GM19099 (cell line): Measurements from ENCODE around the gene BCAR3.

ENCODE experiments used
- POLR2A ChIP-seq: IDR thresholded peaks from 3 replicates; pipeline ENCODE4 v1.6.1; 2011; ENCODE audit warnings: low read depth; ENCODE audit not compliant: insufficient read length; ENCODE audit errors: extremely low read depth

The BCAR3 gene

DNA sequence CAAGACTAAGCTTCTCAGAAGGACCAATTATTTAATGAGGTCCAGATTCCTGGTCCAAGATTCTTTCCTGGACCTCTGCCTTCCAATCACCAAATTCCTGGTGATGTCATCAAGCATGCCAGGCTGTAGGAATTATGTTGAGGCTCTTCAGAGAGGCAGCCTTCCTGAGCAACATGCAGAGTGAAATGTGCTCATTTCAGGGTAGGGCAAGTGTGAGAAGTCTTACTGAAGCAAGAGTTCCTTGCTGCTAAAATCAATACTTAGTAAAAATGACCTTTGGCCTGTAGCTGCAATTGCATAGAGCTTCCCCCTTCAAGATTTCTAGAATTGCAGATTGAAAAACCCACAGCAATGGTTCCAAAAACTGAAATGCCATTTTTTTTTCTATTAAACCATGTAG is 31.7 kb upstream of the BCAR3 start:
- TF ChIP-seq POLR2A: no peak

DNA sequence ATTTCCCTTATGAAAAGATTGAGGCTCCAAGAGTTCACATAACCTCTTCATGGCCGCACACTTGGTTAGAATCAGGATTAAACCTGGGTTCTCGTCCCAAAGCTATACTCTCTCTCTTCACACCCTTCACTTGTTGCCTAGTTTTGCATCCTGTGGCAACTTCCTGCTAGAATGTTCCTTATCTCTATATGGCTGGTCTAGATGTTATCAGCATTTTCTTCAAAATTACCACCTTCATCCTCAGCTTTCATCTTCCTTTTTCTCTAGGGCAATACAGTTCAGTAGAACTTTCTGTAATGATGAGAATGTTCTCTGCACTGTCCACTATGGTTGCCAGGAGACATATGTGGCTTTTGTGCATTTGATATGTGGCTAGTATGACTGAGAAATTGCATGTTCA is 31.1 kb upstream of the BCAR3 start:
- TF ChIP-seq POLR2A: no peak

DNA sequence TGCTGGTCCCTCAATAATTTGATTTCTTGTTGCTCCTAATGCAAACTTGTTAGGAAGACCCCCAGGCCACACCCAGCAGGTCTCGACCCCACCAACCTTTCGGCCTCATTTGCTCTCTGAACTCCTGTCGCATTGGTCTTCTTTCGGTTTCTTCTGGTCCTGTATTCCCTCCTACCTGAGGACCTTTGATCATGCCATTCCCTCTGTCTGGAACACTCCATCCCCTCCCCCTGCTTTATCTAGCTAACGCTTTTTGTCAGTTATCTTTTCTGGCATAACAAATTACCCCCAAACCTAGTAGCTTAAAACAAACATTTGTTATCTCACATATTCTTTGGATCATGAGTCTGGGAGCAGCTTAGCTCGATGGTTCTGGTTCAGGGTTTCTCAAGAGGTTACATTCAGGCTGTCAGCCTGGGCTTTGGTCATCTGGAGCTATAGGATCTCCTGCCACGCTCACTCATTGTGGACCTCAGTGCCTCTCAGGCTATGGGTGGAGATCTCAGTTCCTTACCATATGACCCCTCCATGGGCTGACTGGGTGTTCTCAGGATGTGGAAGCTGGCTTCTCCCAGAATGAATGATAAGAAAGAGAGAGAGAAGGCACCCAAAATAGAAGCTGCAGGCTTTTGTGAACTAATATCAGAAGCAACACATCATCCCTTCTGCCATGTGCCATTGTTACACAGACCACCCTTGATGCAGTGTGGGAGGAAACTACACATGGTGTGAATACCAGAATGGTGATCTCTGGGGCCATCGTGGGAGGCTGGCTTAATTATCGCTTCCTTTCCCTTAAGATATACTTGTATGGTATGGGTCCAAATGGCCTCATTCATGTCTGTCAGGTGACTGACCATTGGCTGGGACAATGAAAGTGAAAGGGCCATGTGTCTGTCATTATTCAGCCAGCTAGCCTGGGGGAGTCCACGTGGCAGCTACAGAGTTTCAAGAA is 29.1 kb upstream of the BCAR3 start:
- TF ChIP-seq POLR2A: no peak

- peak; percentile 31 for TF ChIP-seq POLR2A
Measured at GRCh38 chr1:93708734-93709481, 27.3 kb upstream of the BCAR3 start.

DNA sequence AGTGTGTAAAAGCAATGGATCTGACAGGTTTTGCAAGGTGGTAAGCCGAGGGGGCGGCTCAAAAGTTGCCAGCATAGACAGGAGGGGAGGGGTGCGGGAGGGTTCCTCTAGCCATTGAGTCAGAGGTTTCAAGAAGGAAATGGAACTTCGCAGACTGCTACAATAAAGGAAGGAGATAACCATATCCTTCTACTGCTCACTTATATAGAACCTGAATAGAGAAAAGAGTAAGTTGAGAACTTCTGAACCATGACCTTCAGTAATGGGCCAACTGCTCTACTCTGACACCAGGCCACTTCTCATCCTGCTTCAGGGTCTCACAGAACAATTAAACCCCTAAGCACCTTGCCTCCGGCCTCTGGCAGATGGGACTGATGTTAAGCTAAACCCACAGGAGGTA is 26.3 kb upstream of the BCAR3 start:
- TF ChIP-seq POLR2A: no peak

GRCh38 chr1:93705892-93706500 is 24.4 kb upstream of the BCAR3 start:
- TF ChIP-seq POLR2A: no peak

- TF ChIP-seq POLR2A: no peak
Measured at GRCh38 chr1:93704052-93704451, 22.4 kb upstream of the BCAR3 start.

DNA sequence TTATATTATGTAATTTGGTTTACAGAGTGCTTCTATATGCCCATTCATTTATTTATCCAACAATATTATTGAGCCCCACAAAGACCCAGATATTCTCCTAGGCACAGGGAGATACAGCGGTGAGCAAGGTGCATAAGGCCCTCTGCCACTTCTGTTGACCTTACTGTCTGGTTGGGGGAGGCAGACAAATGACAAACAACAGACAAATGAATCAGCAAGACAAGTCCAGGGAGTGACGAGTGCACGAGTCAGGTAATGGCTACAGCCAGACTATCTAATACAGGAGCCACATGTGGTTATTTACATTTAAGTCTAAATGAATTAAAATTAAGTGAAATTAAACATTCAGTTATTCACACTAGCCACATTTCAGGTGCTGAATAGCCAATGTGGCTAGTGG is 22.0 kb upstream of the BCAR3 start:
- TF ChIP-seq POLR2A: no peak

GRCh38 chr1:93702828-93703183 is 21.2 kb upstream of the BCAR3 start:
- TF ChIP-seq POLR2A: no peak

DNA sequence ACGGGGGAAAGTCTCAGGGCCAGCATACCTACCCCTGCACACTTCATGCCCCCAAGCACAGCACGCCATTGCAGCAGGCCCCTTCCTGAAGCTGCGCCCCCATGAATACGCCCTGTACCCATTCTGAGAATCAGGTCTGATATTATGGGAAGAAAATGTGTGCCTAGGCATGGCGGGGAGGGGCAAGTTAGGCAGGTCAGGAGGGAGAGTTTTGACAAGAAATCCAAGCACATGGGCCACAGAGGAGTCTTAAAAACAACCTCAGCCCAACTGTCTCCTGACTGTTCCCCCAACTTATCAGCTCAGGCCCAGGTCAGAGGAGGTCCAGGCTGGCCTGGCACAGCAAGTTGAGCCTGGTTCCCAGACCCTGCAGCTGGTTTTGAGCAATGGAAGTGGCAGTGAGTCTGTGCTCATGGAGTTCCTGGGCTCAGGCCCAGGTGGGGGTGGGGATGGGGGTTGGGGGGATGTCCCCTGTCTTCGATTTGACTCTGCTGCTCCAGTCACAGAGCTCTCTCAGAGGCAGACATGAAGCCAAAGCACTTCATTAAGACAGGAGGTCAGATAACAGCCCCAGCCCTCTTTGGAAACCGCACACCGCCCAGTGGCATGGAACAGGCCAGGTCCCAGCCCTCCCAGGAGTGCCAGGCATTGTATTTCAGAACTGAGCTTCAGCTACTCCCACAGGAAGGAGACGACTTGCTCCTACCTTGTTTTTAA is 20.6 kb upstream of the BCAR3 start:
- TF ChIP-seq POLR2A: no peak

- no peak for TF ChIP-seq POLR2A
Measured at GRCh38 chr1:93701629-93702028, 20.0 kb upstream of the BCAR3 start.

- TF ChIP-seq POLR2A: no peak
Measured at GRCh38 chr1:93700532-93701469, 19.2 kb upstream of the BCAR3 start.

GRCh38 chr1:93699503-93700168 is 18.0 kb upstream of the BCAR3 start:
- TF ChIP-seq POLR2A: no peak

- TF ChIP-seq POLR2A: no peak
Measured at GRCh38 chr1:93699049-93699384, 17.4 kb upstream of the BCAR3 start.
